ENCODE results near the gene GPS1. TPM values are rescaled to one million over a fixed set of nuclear protein-coding genes. Genes with fewer than 3 reads are reported as not detected.

GPS1 gene
- total RNA-seq, 3 donors from 2014 or later, result 68.8 to 95.4 (median 94.4) TPM

GRCh38 chr17:82018152-82018988, 33.3 kb upstream of the GPS1 start:
- H3K27ac ChIP-seq, result no peak overlapping the region
- no peak overlapping the region for H3K4me3 ChIP-seq
- H3K4me1 ChIP-seq, result peaks cover 6 to 14% of the 10 kb centered on the region in 2 donors
- H3K9me3 ChIP-seq, result no peaks in the 10 kb centered on the region
- DNase-seq (ENCODE audit: low spot score in 2 of 2), result no peak
- intact Hi-C loops (cut with DNase I; ENCODE audit: low total_unique reads), result no loop called here
- H3K27me3 ChIP-seq, result no peaks in the 10 kb centered on the region
- no peaks in the 10 kb centered on the region for H3K36me3 ChIP-seq
- no peak for TF ChIP-seq POLR2AphosphoS5 (IDR thresholded peaks at IDR 0.05)
- no peak for TF ChIP-seq POLR2A (IDR thresholded peaks at IDR 0.05)
- no peak for TF ChIP-seq CTCF (IDR thresholded peaks at IDR 0.05)

- Histone ChIP-seq H3K36me3 (no peaks in the 10 kb centered on the region), H3K27me3 (no peaks in the 10 kb centered on the region), H3K4me3 (no peak overlapping the region), H3K9me3 (no peaks in the 10 kb centered on the region), H3K4me1 (peaks cover 6 to 19% of the 10 kb centered on the region in 2 donors), H3K27ac (no peak overlapping the region)
- DNase-seq (ENCODE audit: low spot score in 2 of 2), result no peak
- intact Hi-C loops (cut with DNase I; ENCODE audit: low total_unique reads), result no loop called here
- no peak for TF ChIP-seq POLR2AphosphoS5 (IDR thresholded peaks at IDR 0.05)
- TF ChIP-seq POLR2A (IDR thresholded peaks at IDR 0.05), result no peak
- no peak for TF ChIP-seq CTCF (IDR thresholded peaks at IDR 0.05)
Observed at GRCh38 chr17:82018989-82019689, 32.6 kb upstream of the GPS1 start.

GRCh38 chr17:82019690-82020571, 31.8 kb upstream of the GPS1 start:
- TF ChIP-seq POLR2A (IDR thresholded peaks at IDR 0.05) (no peak), POLR2AphosphoS5 (IDR thresholded peaks at IDR 0.05) (no peak), CTCF (IDR thresholded peaks at IDR 0.05) (peak in 2 of 3 donors; percentile 9 to 44)
- no peaks in the 10 kb centered on the region for H3K36me3 ChIP-seq
- no peaks in the 10 kb centered on the region for H3K9me3 ChIP-seq
- H3K4me1 ChIP-seq, result peaks cover 6 to 22% of the 10 kb centered on the region in 2 donors
- intact Hi-C loops (cut with DNase I; ENCODE audit: low total_unique reads), result no loop called here
- H3K27me3 ChIP-seq, result no peaks in the 10 kb centered on the region
- DNase-seq (ENCODE audit: low spot score in 2 of 2), result no peak
- no peak overlapping the region for H3K4me3 ChIP-seq
- H3K27ac ChIP-seq, result no peak overlapping the region

- DNase-seq (ENCODE audit: low spot score in 2 of 2), result no peak
- Histone ChIP-seq H3K4me3 (no peak overlapping the region), H3K36me3 (no peaks in the 10 kb centered on the region), H3K27ac (no peak overlapping the region), H3K9me3 (no peaks in the 10 kb centered on the region), H3K27me3 (no peaks in the 10 kb centered on the region), H3K4me1 (peaks cover 6 to 22% of the 10 kb centered on the region in 2 donors)
- no peak for TF ChIP-seq POLR2A (IDR thresholded peaks at IDR 0.05)
- no peak for TF ChIP-seq POLR2AphosphoS5 (IDR thresholded peaks at IDR 0.05)
- no peak for TF ChIP-seq CTCF (IDR thresholded peaks at IDR 0.05)
- intact Hi-C loops (cut with DNase I; ENCODE audit: low total_unique reads), result no loop called here
Observed at GRCh38 chr17:82020572-82021106, 31.1 kb upstream of the GPS1 start.
